Measurements from ENCODE around the gene C8B. TPM values are rescaled to one million over a fixed set of nuclear protein-coding genes. Genes with fewer than 3 reads are reported as not detected.
A peak's percentile ranks its signal among the peaks of the same experiment; 100 is the strongest.

The C8B gene
- total and polyA plus RNA-seq, 2 experiments from 2014 or later: not detected

- Histone ChIP-seq H4K20me1 (ENCODE audit: insufficient read depth) (no peaks in the 10 kb centered on the region), H3F3A (ENCODE audit: insufficient read depth) (peaks cover 17% of the 10 kb centered on the region; the same call in 1 of the 2 replicates), H3K9me3 (ENCODE audit: low read depth) (no peaks in the 10 kb centered on the region), H3K4me3 (no peak overlapping the region), H3K36me3 (ENCODE audit: low read depth) (no peaks in the 10 kb centered on the region), H3K4me2 (ENCODE audit: unreplicated experiment) (no peak overlapping the region), H3K9ac (no peak overlapping the region), H3K9me2 (ENCODE audit: insufficient read depth) (no peaks in the 10 kb centered on the region), H3K27me3 (replicated peaks; ENCODE audit: insufficient read depth) (no peaks in the 10 kb centered on the region), H3K4me1 (ENCODE audit: insufficient read depth) (peaks cover 18% of the 10 kb centered on the region), H2AFZ (no peak overlapping the region), H3K27ac (no peak overlapping the region), H3K79me2 (ENCODE audit: insufficient read depth) (no peaks in the 10 kb centered on the region)
- TF ChIP-seq EZH2phosphoT487 (IDR thresholded peaks at IDR 0.05; ENCODE audit: insufficient read depth, low read depth): no peak
- no peak for TF ChIP-seq EZH2 (IDR thresholded peaks at IDR 0.05; ENCODE audit: insufficient read depth, poor library complexity, severe bottlenecking)
- DNase-seq: no peak
- 84 to 89% methylated on average over 8 of the region's 8 CpGs for WGBS, 2 experiments (ENCODE audit: low coverage in 1 of 2, low lambda C conversion rate in 2 of 2, missing lambda C conversion rate in 2 of 2)
- in situ Hi-C loops (cut with MboI): no loop called here
Measured at GRCh38 chr1:56952501-56952900, 13.3 kb downstream of the C8B start.

- Histone ChIP-seq H3K27me3 (replicated peaks; ENCODE audit: insufficient read depth) (no peaks in the 10 kb centered on the region), H3K79me2 (ENCODE audit: insufficient read depth) (no peaks in the 10 kb centered on the region), H3K9ac (no peak overlapping the region), H3K36me3 (ENCODE audit: low read depth) (no peaks in the 10 kb centered on the region), H3K4me1 (ENCODE audit: insufficient read depth) (peaks cover 17% of the 10 kb centered on the region), H3K4me3 (no peak overlapping the region), H4K20me1 (ENCODE audit: insufficient read depth) (no peaks in the 10 kb centered on the region), H2AFZ (no peak overlapping the region), H3F3A (ENCODE audit: insufficient read depth) (peaks cover 17% of the 10 kb centered on the region; the same call in 1 of the 2 replicates), H3K9me3 (ENCODE audit: low read depth) (no peaks in the 10 kb centered on the region), H3K9me2 (ENCODE audit: insufficient read depth) (no peaks in the 10 kb centered on the region), H3K4me2 (ENCODE audit: unreplicated experiment) (peak overlapping the region; percentile 10), H3K27ac (no peak overlapping the region)
- in situ Hi-C loops (cut with MboI): no loop called here
- WGBS, 2 experiments (ENCODE audit: low coverage in 1 of 2, low lambda C conversion rate in 2 of 2, missing lambda C conversion rate in 2 of 2): 71 to 81% methylated on average over 1 of the region's 1 CpG
- peak; percentile 52 for DNase-seq
- TF ChIP-seq EZH2phosphoT487 (IDR thresholded peaks at IDR 0.05; ENCODE audit: insufficient read depth, low read depth) (no peak), EZH2 (IDR thresholded peaks at IDR 0.05; ENCODE audit: insufficient read depth, poor library complexity, severe bottlenecking) (no peak)
Measured at GRCh38 chr1:56948403-56949023, 17.3 kb downstream of the C8B start.

DNA sequence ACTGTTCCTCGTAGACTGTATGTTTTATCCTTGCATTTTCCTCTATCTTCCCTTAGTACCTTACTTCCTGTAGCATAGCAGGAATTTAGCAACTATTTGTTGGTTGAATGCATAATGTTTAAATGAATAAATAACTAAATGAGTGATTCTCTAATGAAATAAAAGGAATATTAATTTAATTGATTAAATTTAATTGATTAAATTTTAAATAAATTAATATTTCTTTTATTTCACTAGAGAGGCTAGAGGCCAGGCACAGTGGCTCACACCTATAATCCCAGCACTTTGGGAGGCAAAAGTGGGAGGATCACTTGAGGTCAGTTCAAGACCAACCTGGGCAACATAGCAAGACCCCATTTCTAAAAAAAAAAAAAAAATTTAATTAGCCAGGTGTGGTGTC is 25.8 kb downstream of the C8B start:
- no peaks in the 10 kb centered on the region for H3K9me2 ChIP-seq (ENCODE audit: insufficient read depth)
- no peak for TF ChIP-seq EZH2 (IDR thresholded peaks at IDR 0.05; ENCODE audit: insufficient read depth, poor library complexity, severe bottlenecking)
- no peak for TF ChIP-seq EZH2phosphoT487 (IDR thresholded peaks at IDR 0.05; ENCODE audit: insufficient read depth, low read depth)
- H2AFZ ChIP-seq: no peak overlapping the region
- 11 to 12% methylated on average over 1 of the region's 1 CpG for WGBS, 2 experiments (ENCODE audit: low coverage in 1 of 2, low lambda C conversion rate in 2 of 2, missing lambda C conversion rate in 2 of 2)
- H3K4me2 ChIP-seq (ENCODE audit: unreplicated experiment): no peak overlapping the region
- H4K20me1 ChIP-seq (ENCODE audit: insufficient read depth): no peaks in the 10 kb centered on the region
- DNase-seq: no peak
- H3F3A ChIP-seq (ENCODE audit: insufficient read depth): peaks cover under 1% of the 10 kb centered on the region; the same call in 1 of the 2 replicates
- no peaks in the 10 kb centered on the region for H3K36me3 ChIP-seq (ENCODE audit: low read depth)
- no peak overlapping the region for H3K4me3 ChIP-seq
- H3K9ac ChIP-seq: no peak overlapping the region
- no peaks in the 10 kb centered on the region for H3K27me3 ChIP-seq (replicated peaks; ENCODE audit: insufficient read depth)
- H3K4me1 ChIP-seq (ENCODE audit: insufficient read depth): 0 out of 2 replicates have a peak, but pooled peaks cover under 1% of the 10 kb centered on the region
- no peaks in the 10 kb centered on the region for H3K79me2 ChIP-seq (ENCODE audit: insufficient read depth)
- H3K27ac ChIP-seq: no peak overlapping the region
- H3K9me3 ChIP-seq (ENCODE audit: low read depth): no peaks in the 10 kb centered on the region
- in situ Hi-C loops (cut with MboI): no loop called here

DNA sequence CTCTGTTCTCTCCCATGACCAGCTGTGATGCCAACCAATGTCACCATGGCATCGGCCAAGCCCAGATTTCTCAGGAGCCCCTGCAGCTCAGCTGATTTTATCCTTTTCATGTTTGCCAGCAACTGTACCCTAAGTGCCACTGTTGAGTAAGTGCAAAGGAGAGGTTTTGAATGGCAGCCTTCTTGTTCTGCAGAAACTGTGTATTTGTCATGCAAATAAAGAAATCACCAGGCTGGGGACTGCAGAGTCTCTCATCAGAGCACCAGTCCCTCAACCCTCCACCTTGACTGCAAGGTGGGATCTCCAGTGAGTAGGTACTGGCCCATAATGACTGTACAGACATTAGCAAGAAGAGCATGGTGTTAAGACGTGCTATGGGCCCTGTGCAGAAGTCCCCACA is 26.6 kb downstream of the C8B start:
- Histone ChIP-seq H3K27ac (no peak overlapping the region), H3K36me3 (ENCODE audit: low read depth) (no peaks in the 10 kb centered on the region), H3K79me2 (ENCODE audit: insufficient read depth) (no peaks in the 10 kb centered on the region), H2AFZ (no peak overlapping the region), H3K27me3 (replicated peaks; ENCODE audit: insufficient read depth) (no peaks in the 10 kb centered on the region), H3K4me1 (ENCODE audit: insufficient read depth) (peaks cover 7% of the 10 kb centered on the region), H3K9me3 (ENCODE audit: low read depth) (no peaks in the 10 kb centered on the region), H3K9me2 (ENCODE audit: insufficient read depth) (no peaks in the 10 kb centered on the region), H3F3A (ENCODE audit: insufficient read depth) (peaks cover 7% of the 10 kb centered on the region), H4K20me1 (ENCODE audit: insufficient read depth) (no peaks in the 10 kb centered on the region), H3K4me3 (no peak overlapping the region), H3K4me2 (ENCODE audit: unreplicated experiment) (no peak overlapping the region), H3K9ac (no peak overlapping the region)
- TF ChIP-seq EZH2phosphoT487 (IDR thresholded peaks at IDR 0.05; ENCODE audit: insufficient read depth, low read depth) (no peak), EZH2 (IDR thresholded peaks at IDR 0.05; ENCODE audit: insufficient read depth, poor library complexity, severe bottlenecking) (no peak)
- in situ Hi-C loops (cut with MboI): no loop called here
- 60 to 65% methylated on average over 2 of the region's 2 CpGs for WGBS, 2 experiments (ENCODE audit: low coverage in 1 of 2, low lambda C conversion rate in 2 of 2, missing lambda C conversion rate in 2 of 2)
- no peak for DNase-seq
